Stimulated activated CD4-positive, alpha-beta T cell treated with anti-CD3 and anti-CD28 coated beads, Interleukin-15, amount 100 ng/mL, for 24 hours (primary cell): ENCODE measurements around the gene IL32.
"Not testable (repeated sequence)": the region's sequence is repeated elsewhere in the genome, so short reads cannot be mapped to it uniquely, and the experiment has no call there.

Source experiments
- DNase-seq: peaks from one replicate; pipeline ENCODE4 v3.0.0-alpha.2; 2020

The IL32 gene

GRCh38 chr16:3053330-3053710 lies 12.1 kb upstream of the IL32 start:
- not testable (repeated sequence) for DNase-seq

DNA sequence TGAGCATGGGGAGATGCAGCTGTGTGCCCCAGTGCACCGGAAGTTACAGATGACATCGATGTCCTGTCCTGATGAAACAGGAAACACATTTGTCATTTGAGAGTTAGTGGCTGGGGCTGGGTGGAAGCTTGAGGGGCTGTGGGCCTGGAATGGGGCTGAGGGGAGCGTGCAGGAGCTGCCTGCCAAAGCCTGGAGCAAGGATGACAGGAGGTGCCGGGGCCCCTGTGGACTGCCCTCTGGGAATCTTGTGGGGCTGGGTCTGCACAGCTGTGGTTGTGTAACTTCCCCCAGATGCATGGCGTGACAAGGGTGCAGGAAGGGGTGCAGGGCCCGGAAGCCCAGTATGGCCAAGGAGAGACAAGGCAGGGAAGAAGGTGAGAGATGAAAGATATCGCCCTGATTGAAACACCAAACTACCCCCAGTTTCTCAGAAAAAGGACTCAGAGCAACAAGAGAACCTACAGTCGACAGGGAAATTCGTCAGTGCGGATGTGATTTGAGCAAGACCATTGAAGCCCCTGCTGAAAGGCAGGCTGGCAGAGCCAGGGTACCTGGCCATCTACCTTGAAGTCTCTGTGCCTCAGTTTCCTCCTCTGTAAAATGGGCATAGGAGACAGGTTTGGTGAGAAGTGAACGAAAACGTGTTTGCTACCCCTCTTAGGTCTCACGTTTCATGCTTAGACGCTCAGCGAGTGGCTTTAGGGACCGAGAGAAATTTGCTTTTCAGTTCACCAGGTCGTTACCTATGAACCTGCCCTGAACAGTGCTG lies 10.3 kb upstream of the IL32 start:
- no peak for DNase-seq

DNA sequence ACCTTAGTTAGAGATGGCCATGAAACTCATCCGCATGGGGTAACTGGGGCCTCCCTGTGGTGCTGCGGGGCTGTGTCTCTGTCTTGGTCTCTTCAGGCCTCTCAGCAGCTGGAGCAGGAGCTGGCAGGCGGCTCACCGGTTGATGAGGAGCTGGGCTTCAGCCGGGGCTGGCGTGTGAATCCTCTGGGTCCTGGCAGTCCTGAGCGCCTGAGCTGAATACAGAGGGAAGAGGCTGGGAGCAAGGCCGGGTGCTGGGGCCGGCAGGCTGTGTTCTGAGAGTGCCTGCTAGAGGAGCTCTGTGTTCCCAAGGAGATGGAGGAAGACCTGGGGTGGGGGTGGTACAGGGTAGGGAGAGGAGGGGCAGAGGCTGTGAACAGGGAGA lies 9.7 kb upstream of the IL32 start:
- DNase-seq, result not testable (repeated sequence)

DNA sequence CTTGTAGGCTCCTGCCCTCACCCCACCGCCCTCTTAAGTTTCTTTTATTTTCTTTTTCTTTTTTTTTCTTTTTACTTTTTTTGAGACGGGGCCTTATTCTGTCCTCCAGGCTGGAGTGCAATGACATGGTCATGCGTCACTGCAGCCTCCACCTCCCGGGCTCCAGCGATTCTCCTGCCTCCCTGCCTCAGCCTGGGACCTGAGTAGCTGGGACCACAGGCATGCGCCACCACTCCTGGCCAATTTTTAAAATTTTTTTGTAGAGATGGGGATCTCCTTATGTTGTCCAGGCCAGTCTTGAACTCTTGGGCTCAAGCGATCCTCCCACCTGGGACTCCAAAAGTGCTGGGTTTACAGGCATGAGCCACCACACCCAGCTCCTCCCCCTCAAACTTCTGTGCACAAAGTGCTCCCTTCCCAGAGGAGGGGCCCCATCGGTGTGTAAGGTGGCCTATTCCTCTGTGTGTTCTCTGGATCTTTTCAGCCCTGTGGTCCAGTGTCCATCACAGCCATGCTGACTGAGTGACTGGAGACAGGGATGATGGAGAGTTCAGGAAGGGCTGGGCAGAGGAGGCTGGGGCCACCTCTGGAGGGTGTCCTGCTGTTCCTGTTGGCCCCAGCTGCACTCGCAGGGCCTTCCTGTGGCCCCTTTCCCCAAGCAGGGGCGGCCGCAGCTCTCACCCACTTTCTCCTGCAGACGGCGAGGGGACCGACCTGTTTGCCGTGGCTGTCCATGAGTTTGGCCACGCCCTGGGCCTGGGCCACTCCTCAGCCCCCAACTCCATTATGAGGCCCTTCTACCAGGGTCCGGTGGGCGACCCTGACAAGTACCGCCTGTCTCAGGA lies 8.9 kb upstream of the IL32 start:
- no peak for DNase-seq

- DNase-seq, result no peak
Observed at GRCh38 chr16:3057181-3058138, 8.0 kb upstream of the IL32 start.

DNA sequence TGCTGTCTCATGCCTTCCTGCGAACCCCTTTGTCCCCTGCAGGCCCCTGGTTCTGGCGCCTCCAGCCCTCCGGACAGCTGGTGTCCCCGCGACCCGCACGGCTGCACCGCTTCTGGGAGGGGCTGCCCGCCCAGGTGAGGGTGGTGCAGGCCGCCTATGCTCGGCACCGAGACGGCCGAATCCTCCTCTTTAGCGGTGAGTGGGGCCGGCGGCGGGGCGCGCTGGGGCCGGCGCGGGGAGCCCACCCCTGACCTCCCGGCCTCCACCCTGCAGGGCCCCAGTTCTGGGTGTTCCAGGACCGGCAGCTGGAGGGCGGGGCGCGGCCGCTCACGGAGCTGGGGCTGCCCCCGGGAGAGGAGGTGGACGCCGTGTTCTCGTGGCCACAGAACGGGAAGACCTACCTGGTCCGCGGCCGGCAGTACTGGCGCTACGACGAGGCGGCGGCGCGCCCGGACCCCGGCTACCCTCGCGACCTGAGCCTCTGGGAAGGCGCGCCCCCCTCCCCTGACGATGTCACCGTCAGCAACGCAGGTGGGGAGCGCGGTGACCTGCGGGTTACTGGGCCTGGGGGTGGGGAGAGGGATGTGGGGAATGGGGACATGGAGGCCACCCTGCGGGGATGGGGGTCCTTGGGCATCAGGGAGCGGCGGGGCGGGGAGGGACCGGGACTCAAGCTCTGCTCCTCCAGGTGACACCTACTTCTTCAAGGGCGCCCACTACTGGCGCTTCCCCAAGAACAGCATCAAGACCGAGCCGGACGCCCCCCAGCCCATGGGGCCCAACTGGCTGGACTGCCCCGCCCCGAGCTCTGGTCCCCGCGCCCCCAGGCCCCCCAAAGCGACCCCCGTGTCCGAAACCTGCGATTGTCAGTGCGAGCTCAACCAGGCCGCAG lies 7.1 kb upstream of the IL32 start:
- DNase-seq, result peak; percentile 64

- DNase-seq, result peak; percentile 91
Observed at GRCh38 chr16:3059041-3059722, 6.3 kb upstream of the IL32 start.

- no peak for DNase-seq
Observed at GRCh38 chr16:3059723-3060242, 5.7 kb upstream of the IL32 start.

GRCh38 chr16:3060339-3061127 lies 4.9 kb upstream of the IL32 start:
- no peak for DNase-seq

DNA sequence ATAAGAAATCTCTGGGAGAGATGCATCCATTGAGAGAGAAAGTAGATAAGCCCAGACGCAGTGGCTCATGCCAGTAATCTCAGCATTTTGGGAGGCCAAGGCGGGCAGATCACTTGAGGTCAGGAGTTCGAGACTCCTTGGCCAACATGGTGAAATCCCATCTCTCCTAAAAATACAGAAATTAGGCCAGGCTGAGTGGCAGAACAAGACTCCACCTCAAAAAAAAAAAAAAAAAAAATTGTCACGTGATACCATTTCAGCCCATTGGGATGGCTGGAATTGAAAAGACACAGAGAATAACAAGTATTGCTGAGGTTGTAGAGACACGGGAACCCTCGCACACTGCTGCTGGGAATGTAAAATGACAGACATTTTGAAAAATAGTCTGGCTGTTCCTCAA lies 2.9 kb upstream of the IL32 start:
- DNase-seq, result no peak

DNA sequence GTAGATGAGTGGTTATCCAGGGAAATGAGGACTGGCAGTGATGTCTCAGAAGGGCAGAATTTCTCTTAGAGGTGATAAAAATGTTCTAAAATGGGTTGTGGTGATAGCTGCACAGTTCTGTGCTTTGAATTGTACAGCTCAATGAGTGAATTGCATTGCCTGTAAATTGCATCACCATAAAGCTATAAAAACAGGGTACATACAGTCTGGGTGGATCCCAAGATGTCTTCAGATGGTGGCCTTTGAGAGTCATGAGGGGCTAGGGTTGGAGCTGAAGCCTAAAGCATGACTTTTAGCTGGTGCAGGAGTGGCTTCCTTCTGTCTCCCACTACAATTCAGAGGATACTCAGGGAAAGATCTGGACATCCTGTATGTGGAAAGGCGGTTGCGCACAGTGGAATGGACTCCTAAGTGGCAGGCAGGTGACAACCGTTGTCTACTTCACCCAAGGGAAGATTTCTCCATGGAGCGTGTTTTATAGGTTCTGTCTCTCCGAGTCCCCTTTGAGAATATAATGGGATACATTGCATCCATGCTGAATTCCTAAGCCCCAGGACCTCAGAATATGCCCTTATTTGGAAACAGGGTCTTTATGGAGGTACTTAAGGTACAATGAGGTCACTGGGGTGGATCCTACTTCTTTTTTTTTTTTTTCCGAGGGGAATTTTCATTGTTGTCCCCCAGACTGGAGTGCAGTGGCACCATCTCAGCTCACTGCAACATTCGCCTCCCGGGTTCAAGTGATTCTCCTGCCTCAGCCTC lies 1.6 kb upstream of the IL32 start:
- DNase-seq, result no peak

DNA sequence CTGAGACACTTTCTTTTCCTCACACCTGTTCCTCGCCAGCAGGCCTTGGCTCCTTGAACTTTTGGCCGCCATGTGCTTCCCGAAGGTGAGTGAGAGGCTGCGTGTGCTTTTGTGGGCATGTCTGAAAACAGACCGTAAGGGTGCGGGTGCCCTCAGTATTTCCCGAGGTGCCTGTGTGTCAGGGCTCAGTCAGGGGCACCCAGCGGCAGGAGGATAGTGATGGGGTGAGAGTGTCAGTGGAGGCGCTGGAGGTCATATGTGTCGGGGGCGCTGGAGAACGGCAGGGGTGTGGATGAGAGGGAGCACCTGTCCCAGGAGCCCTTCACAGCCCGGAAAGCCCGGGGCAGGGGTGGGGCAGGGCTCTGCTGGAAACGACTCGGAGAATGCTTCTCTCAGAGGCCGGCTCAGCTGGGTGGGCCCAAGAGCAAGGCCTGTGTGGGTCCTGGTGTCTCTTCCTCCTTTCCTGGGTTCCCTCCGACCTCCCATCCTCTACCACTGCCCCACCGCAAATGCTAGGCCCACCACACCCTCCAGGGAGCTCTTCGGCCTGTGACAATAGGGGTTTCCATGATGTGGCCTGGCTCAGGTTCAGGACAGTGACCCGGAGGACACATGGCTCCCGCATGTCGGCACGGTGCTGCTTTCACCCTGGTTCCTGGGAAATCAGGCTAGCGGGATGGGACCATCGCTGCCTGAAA lies 451 bp downstream of the IL32 start:
- peak; percentile 46 for DNase-seq

DNA sequence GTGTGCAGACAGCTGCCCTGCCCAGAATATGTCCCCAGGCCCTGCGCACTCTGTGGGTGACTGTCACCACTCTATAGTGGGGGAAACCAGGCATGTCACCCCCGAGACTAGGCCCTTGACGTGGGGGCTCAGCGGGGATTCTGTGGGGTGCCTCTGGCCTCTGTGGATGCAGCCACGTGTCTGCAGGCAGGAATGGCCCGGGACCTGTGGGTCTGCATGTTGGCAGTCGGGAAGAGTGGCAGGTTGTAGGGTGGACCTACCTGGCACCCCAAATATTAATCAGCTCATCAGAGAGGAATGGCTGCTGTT lies 954 bp downstream of the IL32 start:
- peak; percentile 41 for DNase-seq

DNA sequence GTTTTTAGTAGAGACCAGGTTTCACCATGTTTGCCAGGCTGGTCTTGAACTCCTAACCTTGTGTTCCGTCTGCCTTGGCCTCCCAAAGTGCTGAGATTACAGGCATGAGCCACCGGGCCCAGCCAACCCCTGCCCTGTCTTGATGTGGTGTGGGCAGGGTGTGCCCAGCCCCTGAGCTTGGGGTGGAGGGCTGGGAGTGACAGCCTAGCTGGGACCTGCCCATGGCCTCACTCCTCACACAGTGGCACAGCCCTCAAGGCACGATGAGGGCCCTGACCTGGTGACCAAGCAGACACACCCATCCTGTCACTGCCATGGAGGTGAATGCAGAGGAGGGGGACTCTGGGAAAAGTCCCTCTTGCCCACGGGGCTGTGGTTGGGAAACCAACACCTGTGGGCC lies 3.0 kb downstream of the IL32 start:
- DNase-seq, result no peak

GRCh38 chr16:3069146-3069545 lies 3.7 kb downstream of the IL32 start:
- not testable (repeated sequence) for DNase-seq

DNA sequence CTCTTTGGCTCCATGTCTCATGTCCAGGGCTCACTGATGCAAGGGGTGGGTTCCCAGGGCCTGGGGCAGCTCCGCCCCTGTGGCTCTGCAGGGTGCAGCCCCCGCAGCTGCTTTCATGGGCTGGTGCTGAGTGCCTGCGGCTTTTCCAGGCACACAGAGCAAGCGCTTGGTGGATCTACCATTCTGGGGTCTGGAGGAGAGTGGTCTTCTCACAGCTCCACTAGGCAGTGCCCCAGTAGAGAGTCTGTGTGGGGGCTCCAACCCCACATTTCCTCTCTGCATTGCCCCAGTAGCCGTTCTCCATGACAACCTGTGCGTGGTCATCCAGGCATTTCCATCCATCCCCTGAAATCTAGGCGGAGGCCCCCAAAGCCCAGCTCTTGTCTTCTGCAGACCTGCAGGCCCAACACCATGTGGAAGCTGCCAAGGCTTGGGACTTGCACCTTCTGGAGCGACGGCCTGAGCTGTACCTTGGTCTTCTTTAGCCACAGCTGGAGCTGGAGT lies 5.2 kb downstream of the IL32 start:
- peak; percentile 40 for DNase-seq

- peak; percentile 39 for DNase-seq
Observed at GRCh38 chr16:3071655-3072054, 6.2 kb downstream of the IL32 start.

- DNase-seq, result peak; percentile 50
Observed at GRCh38 chr16:3072148-3072547, 6.7 kb downstream of the IL32 start.
